Esophagus squamous epithelium (tissue), 4 donors: ENCODE data around the gene TRIM71.

ENCODE experiments used
- POLR2A ChIP-seq, 4 donors: fragments of 450-650 bp; IDR thresholded peaks; one replicate each; pipeline ENCODE4 v1.6.1; 2017; ENCODE audit warnings: antibody characterized with exemption in 4 of 4, mild to moderate bottlenecking in 4 of 4, moderate library complexity in 3 of 4
- TF ChIP-seq, protein P1 (sequence below), 6 experiments: fragments of 450-650 bp in 4 of 6; fragments of 200-600 bp in 2 of 6; sonication (generic) in 2 of 6; IDR thresholded peaks; one replicate each; pipeline ENCODE4 v1.5.1; 2016 to 2019; ENCODE audit warnings: antibody characterized with exemption in 6 of 6, mild to moderate bottlenecking in 4 of 6, moderate library complexity in 4 of 6

DNA sequence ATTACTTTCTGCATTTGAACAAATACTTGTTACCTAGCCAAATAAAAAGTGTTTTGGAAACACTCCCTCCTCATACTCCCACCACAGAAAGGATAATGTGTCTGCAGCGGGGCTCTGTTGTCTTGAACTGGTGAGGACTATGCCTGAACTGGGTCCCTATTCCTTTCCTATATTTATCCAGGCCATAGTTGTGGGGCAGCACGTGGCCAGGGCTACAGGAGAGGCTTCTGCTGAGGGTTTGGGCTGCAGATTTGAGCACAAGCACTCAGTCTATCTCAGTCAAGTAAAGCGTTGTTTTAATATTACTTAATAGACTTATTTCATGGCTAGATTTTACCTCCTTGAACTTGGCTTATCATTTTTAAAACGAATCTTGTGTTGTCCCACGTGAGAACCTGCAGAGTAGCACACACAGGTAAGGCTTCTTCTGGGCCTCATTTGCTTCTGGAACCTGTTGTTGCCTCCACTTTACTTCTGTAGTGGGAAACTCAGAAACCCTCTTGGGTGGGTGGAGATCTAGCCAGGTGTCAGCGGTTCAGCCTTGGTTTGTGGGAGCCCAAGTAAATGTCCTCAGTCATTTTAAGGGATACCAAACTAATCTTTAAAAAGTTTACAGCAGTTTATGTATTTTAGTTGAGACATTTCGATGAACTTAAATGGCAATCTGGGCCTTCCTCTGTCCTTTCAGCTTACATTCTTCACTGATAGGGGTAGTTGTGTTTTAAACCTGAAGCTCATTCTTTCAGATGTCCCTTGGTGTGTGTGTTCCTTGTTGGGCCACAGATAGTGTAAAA is 51.1 kb downstream of the TRIM71 start:
- TF ChIP-seq, protein P1, sequence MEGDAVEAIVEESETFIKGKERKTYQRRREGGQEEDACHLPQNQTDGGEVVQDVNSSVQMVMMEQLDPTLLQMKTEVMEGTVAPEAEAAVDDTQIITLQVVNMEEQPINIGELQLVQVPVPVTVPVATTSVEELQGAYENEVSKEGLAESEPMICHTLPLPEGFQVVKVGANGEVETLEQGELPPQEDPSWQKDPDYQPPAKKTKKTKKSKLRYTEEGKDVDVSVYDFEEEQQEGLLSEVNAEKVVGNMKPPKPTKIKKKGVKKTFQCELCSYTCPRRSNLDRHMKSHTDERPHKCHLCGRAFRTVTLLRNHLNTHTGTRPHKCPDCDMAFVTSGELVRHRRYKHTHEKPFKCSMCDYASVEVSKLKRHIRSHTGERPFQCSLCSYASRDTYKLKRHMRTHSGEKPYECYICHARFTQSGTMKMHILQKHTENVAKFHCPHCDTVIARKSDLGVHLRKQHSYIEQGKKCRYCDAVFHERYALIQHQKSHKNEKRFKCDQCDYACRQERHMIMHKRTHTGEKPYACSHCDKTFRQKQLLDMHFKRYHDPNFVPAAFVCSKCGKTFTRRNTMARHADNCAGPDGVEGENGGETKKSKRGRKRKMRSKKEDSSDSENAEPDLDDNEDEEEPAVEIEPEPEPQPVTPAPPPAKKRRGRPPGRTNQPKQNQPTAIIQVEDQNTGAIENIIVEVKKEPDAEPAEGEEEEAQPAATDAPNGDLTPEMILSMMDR (IDR thresholded peaks at IDR 0.05): no peak
- no peak for TF ChIP-seq POLR2A (IDR thresholded peaks at IDR 0.05)
